ENCODE measurements around the gene FLRT1.

FLRT1 gene

GRCh38 chr11:64007629-64008282, 28.0 kb upstream of the FLRT1 start:
- no peak for DNase-seq

GRCh38 chr11:64008283-64008913, 27.3 kb upstream of the FLRT1 start:
- DNase-seq, result no peak

- DNase-seq, result no peak
Observed at GRCh38 chr11:64008914-64009633, 26.7 kb upstream of the FLRT1 start.

- DNase-seq, result no peak
Observed at GRCh38 chr11:64009710-64010109, 26.0 kb upstream of the FLRT1 start.

DNA sequence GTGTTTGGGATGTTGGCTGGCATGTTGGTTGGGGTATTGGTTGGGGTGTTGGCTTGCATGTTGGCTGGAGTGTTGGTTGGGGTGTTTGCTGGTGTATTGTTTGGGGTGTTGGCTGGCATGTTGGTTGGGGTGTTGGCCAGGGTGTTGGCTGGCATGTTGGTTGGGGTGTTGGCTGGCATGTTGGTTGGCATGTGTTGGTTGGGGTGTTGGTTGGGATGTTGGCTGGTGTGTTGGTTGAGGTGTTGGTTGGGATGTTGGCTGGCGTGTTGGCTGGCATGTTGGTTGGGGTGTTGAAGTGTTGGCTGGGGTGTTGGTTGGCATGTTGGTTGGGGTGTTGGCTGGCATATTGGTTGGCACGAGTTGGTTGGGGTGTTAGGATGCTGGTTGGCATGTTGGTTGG, 24.9 kb upstream of the FLRT1 start:
- no peak for DNase-seq

DNA sequence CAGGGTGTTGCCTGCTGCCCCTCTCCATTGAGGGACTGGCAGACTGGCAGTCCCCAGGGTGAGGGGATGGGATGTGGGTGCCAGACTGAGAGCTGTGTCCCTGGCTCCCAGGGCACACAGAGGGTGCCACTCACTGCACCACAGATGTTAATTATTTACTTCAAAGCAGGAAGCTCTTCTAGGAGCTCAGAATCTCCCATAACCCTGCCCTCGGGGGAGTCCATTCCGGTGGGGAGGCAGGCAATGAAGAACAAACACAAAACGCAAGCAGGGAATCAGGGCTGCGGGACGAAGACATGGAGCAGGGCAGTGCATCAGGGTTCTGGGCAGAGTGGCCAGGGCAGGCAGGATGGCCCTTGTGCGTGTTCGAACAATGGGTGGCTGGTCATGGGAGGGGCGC, 24.4 kb upstream of the FLRT1 start:
- no peak for DNase-seq

DNA sequence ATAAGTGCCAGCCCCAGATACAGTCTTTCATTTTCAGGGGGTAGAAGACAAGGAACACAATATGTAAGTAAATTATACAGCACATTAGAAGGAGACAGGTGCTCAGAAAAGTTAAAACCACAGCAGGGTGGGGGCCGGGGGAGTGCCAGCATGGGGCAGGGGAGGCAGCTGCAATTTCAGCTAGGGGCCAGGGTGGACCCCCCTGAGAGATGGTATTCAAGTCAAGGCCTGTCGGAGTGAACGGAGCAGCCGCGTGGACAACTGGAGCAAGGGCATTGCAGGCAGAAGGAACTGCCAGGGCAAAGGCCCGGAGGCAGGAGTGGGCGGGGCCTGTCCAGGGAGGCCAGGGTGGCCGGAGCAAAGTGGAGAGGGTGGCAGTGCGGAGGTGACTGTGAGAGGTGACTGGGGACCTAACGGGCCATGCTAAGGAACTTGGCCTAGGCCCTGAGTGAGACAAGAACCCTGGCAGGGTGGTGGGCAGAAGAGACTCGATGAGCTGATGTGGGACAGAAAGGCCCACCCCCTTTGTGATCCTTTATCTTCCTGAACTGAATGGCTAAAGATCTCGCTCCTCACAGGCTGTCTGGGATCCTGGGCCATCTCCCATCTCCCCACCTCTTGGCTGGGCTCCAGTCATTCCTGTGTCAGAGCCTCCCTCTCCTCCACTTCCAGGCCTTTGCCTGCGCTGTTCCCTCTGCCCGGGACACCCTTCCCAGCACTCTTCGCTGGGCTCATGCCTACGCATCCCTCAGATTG, 22.4 kb upstream of the FLRT1 start:
- no peak for DNase-seq

GRCh38 chr11:64014356-64014755, 21.4 kb upstream of the FLRT1 start:
- no peak for DNase-seq

- no peak for DNase-seq
Observed at GRCh38 chr11:64015510-64015909, 20.2 kb upstream of the FLRT1 start.

- no peak for DNase-seq
Observed at GRCh38 chr11:64015935-64016845, 19.5 kb upstream of the FLRT1 start.

GRCh38 chr11:64017945-64018224, 17.8 kb upstream of the FLRT1 start:
- DNase-seq, result no peak

DNA sequence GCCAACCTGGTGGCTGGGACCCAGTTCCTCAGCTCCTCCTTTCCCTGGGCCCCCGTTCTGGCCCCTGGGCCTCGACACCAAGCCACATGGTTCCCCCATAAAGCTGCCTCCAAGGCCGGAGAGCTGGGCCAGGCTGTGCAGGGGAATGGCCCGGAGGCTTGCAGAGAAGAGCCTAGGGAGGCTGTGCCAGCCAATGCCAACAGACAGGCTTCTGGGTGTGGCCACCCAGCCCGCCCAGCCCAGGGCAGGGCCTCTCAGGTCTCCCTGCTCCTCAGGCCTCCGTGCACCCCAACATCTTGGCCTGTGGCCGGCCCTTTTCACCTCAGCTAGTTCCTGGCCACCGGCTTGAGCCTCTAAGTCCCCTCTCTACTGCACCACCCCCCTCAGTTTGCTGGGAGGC, 17.4 kb upstream of the FLRT1 start:
- DNase-seq, result no peak

GRCh38 chr11:64019106-64020037, 16.4 kb upstream of the FLRT1 start:
- no peak for DNase-seq

DNA sequence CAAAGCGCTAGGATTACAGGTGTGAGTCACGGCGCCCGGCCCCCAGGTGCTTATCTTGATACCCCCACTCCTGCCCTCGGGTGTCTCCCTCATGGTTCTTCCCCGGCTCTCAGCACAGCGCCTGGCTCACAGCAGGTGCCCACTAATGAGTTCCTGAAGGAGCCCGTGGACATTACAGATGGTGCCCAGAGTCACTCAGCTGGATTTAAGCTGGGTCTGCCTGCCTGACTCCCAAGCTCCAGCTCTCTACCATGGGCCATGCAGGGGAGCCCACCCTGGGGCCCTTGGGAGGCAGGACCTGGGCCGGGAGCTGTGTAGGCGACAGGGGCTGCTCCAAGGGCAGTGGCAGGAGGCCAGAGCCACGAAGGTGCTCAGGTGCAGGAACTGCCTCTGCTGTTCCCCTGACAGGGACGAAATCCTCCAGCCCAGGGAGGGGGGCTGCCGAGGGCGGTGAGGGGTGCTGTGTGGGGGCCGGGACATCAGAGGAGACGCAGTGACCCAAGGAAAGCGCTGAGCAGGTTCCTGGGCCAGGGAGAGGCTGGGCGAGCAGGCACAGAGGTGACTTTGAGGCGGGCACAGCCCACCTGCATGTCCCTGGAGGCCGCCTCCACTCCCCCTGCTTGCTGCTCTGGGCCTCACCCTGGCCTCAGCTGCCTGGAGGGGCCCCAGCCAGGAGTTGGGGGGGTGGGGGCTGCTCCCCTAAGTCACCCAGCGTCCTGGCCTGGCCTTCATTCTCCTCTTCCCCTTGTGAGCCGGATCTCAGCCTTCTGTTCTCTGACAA, 14.6 kb upstream of the FLRT1 start:
- no peak for DNase-seq

GRCh38 chr11:64021757-64022093, 14.0 kb upstream of the FLRT1 start:
- no peak for DNase-seq

DNA sequence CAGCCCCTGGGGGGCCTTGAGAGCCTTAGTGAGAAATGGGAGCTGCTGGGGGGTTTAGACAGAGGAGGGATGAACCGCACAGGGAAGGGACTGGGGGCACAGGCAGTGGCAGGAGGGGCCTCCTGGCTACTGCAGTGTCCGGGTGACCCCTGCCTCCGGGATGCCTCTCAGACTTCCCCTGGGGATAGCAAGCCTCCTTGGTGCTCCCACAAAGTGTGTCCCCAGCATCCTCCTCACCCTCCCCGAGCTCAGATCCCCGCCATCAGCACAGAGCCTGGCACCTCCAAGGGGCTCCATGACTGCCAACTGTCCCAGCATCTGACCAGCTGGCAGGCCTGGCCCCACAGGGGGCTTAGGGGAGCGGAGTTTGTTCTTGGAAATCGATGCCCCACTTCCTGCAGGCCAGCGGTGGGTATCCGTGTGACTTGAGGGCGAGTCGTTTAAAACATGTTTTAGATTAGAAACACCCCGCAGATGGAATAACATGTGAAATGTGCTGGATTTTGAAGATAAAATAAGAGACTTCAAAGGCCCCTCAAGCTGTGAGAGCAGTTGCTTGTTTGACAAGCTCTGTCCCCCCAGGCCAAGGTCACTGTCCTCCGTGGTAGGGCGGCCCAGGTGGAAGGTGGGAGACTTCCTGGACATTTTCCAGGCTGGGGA, 13.5 kb upstream of the FLRT1 start:
- DNase-seq, result no peak

DNA sequence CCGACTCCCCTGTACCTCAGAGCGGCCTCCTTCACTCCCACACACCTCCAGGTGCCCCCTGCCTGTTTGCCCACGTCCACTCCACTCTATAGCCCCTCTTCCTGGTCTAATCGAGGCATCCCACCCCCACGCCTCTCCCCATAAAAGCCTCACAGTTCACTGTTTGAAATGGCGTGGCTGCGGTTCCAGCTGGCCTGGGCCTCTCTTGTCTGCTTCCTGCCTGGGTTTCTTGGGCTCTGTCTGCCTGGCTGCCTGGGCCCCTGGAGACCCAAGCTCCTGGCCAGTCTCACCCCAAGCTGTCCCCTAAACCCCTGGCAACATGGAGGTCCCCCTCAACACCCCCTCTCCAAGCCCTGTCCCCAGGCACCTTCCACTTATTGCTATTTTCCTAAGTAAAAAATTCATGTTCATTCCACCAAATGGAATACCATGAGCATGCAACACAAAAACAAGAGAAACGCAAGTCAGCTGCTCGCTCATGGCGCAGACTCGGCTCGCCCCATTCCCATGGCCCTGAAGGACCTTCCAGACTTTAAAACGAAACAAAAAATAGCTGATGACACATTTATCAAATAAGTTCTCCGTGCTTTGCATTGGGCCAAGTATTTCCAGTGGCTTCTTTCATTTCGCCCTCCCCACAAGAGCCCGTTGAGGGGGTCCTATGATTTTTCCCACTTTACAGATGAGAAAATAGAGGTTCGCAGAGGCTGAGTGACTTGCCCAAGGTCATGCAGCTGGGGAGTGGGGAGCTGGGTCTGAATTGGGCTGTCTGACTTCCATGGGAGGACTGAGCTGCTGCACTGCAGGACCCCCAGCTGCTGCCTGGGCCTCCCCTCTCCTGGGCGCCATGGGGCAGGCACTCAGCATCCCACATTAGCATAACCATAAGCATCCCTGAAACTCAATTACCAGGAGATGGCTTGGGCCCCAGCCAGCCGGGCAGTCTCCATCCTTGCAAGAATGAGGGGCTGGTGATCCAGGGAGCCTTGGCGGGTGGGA, 11.7 kb upstream of the FLRT1 start:
- no peak for DNase-seq

DNA sequence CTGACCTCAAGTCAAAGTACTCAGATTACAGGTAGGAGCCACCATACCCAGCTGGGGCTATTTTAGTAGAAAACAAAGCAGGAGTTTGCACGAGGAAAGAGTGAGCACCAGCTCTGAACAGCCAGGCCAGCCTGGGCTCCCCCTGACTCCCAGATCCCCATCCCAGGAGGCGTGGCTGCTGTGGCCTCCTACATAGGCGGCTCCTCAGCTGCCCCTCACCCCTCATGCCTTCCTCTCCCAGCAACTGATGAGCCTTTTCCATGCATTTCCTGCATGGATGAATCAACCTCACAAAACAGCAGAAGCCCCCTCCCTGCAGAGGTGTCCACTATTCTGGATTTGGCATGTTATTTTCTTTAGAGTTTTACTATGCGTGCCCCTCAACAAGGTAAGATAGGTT, 10.5 kb upstream of the FLRT1 start:
- DNase-seq, result no peak

- no peak for DNase-seq
Observed at GRCh38 chr11:64026575-64027205, 9.0 kb upstream of the FLRT1 start.
